Medulla oblongata (tissue), 1 donor: ENCODE data around the gene FMO5.

Experiments
- DNase-seq: peaks from one replicate; pipeline ENCODE4 v3.0.0-alpha.2; 2015; ENCODE audit errors: extremely low spot score

The FMO5 gene

DNA sequence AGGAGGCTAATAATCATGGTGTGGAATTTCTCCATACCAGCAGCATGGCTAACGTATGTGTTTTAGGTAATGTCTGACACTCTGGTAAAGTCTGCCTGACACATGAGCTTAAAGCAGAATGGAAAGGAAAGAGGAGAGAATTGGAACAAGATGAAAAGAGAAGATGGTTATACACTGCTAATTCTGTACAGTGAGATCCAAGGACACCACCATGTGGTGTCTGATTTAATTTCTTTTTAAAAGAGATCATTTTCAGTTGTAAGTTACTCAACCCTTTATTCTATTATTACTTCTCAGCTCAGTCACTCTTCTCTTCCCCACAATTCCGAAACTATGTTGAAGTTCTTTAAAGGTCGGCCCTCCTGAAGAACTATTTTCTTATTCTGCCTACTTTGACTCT lies 68.5 kb downstream of the FMO5 start:
- no peak for DNase-seq

DNA sequence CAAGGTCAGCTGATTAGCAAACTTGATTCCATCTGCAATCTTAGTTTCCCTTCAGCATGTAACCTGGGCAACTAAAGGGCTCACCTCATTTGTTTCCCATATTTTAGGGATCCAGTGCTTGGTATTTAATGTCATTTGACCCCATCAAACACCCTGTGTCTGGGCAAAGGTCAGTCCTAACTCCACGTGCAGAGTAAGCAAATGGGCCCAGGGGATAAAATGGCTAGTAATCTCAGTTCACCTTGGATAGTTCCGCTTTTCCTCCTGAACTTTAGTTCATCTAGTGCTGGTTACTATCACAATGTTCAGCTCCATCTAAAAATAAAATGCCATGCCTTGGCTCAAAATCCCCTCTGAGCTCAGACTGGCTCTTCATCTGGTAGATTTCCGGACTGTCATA lies 72.4 kb downstream of the FMO5 start:
- DNase-seq: no peak

DNA sequence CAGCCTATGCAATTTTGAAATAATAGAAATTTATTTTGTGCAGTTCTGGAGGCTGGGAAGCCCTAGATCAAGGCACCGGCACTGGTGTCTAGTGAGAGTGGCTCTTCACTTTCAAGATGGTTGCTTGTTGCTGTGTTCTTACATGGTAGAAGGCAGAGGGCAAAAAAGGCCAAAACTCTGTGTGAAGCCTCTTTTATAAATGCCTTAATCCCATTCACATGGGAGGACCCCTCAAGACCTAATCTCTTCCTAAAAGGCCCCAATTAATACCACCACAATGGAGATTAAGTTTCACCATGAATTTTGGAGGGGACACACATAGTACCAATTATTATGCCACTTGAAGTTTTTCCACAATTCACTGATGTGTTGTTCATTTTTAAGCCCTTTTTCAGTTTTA lies 73.9 kb downstream of the FMO5 start:
- DNase-seq: no peak

DNA sequence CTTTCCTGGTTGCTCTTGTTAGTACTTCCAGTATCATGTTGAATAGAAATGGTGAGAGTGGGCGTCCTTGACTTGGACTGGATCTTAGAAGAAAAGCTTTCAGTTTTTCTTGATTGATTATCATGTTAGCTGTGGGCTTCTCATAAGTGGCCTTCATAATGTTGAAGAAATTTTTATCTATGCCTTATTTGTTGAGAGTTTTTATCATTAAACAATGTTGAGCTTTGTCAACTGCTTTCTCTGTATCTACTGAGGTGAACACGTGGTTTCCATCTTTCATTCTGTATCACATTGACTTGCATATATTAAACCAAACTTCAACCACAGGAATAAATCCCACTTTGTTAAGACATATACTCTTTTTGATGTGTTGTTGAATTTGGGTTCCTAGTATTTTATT lies 82.3 kb downstream of the FMO5 start:
- no peak for DNase-seq
